Activated CD8-positive, alpha-beta memory T cell treated with anti-CD3 and anti-CD28 coated beads, Interleukin-2, amount 50 U/mL, for 4 hours (primary cell): ENCODE data around the gene TEAD4.
"Not testable (repeated sequence)": the region's sequence is repeated elsewhere in the genome, so short reads cannot be mapped to it uniquely, and the experiment has no call there.

Experiments
- DNase-seq: peaks from one replicate; pipeline ENCODE4 v3.0.0-alpha.2; 2020

TEAD4 gene

DNA sequence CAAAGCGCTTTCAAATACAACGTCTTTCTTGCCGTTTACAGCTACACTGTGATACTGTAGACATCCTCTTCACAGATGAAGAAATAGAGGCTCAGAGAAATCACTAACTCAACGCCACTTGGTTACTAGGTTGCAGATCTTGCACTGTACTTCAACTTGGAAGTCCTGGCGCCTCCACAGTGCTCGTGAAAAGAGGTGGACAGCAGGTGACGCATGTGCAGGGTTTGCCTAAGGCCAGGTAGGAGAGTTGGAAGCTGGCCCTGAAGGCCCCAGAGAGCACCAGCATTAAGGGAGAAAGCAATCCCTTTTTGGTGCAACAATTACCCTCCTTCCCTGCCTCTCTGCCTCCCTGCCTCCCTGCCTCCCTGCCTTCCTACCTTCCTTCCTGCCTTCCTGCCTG, 95.2 kb downstream of the TEAD4 start:
- DNase-seq, result no peak

DNA sequence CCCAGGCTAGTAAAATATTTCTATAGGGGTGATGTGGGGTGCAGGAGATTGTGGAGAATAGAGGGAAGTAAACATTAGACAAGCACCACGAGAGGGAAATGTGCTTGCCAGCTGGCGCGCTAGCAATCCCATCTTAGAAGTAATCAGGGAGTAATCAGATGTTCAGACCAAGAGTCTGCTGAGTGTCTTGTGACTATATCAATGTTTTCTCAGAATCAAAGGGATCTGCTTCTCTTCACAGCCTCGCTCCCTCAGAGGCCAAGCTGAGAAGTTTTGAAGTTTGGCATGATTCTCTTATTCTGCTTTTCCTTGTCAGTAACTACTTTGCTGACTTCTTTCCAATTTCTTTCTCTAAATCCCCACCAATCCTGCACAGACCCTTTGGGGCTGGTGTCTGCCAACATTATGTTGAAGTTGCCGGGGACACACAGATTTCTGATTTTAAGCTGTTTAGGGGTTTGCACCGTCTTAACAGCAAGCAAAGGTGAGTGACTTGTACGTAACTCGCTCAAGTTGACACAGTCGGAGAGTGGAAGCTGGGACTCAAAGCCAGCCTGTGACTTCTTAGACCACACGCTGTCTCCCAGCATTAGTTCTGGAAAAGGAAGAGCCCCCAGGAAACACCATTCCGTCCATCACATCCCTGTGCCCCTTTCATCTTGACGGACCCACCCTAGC, 96.0 kb downstream of the TEAD4 start:
- no peak for DNase-seq

DNA sequence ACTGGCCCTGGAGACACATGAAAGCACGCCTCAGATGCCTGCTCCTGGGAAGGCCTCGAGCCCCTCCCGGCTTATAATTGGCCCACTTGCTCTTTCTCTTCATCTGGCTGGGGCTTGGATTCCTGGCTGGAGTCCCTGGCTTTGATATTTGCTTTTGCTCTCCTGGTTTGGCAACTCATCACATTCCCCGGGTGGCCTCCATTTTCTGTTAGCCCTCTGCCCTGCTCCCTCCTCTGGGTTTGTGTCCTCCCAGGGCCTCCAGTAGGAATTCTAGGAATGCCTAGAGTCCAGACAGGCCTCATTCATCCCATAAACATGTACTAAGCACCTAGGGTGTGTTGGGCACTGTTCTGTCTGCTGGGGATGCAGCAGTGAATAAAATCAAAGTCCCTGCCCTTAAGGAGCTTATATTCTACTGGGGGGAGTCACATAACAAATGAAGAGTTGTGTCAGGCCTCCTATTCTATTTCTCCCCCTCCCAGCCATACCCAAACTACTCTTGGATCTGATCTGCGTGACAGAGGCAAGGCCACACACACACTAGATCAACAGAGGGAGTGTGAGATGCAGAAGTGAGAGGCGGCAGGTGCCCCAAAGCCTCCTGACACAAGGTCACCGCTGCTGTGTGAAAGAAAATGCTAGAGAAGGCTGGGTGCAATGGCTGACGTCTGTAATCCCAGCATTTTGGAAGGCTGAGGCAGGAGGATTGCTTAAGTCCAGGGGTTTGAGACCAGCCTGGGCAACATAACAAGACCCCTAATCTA, 96.7 kb downstream of the TEAD4 start:
- DNase-seq, result no peak

DNA sequence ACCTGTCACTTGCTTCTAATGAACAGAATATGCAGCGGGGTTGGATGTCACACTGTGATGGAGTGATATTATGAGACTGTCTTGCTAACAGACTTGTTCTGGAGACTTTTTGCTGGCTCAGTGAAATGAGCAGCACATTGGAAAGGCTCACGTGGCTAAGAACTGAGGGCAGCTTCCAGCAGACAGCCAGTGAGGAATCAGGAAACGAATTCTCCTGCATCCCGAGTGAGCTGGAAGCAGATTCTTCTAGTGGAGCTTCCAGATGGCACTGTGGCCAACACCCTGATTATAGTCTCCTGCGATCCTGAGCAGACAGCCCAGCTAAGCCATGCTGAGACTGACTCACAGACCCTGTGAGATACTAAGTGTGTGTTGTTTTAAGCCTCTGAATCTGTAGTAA, 101.9 kb downstream of the TEAD4 start:
- no peak for DNase-seq

DNA sequence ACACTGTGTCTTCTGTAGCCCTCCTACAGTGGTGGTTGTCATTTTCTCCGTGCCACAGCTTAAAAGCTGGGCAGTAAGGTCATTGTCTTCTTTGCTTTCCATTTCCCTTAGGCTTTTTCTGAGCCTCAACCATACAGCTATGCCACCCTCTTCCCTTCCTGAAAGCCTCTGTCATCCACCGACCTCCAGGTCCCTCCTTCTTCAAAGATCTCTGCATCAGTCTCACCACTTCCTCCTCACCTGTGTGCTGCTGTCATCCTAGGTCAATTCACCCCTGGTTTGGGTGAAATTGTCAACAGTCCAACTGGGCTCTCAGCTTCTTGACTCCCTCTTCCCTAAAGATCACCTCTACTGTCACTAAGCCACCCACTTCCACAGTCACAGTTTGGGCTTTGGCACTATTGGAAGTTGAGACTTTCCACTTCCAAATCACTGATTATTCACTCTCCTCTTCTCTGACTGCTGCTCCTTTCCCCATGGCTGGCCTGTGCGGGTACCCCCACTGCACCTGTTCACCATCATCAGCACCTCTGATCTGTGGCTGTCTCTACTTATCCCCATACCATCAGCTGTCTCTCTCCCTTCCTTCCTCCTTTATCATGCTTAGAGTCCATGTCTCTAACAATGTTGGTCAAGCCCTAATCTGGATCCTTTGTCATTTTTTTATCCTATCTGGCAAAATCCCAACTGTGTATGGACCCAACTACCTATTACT, 102.5 kb downstream of the TEAD4 start:
- no peak for DNase-seq

DNA sequence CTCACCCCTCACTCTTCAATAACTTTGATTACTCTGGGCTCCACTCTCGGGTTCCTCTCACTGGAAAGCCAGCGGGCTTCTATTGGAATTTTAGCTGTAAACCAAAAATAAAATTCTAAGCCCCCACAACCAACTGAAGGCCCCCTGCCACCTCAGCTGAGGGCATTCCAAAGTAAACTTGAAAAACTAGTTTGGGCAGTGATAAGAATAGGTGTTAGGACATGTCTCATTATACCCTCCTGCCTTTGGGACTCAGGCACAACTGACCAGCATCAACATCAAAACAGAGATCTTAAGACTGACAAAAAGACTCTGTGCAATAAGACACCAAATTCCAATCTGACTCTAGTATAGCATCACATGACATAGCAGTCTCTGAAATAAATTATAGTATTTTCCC, 106.1 kb downstream of the TEAD4 start:
- DNase-seq, result no peak

DNA sequence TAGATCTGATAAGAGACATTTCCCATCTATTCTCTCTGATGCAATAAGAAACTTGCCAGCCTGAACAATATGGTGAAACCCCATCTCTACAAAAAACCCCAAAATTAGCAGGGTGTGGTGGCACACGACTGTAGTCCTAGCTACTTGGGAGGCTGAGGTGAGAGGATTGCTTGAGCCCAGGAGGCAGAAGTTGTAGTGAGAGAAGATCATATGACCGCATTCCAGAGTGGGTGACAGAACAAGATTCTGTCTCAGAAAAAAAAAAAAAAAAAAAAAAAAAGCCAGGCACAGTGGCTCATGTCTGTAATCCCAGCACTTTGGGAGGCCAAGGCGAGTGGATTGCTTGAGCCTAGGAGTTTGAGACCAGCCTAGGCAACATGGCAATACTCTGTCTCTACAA, 106.6 kb downstream of the TEAD4 start:
- not testable (repeated sequence) for DNase-seq

DNA sequence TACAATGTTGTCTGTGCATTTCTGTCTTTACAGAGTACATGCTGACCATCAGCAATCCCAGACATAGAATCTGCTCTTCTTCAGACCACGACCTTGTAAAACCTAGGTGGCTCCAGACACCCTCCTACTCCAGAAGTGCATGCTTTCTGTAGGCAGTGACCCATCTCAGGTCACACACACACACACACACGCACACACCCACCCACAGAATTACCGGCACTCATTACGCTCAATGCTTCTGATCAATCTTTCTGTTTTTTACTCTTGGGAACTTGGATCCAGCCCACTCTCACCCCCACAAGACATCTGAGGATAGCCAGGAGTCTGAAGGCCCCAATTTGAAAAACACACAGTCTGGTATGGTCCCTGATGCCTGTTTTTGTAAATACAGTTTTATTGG, 110.5 kb downstream of the TEAD4 start:
- DNase-seq, result no peak

DNA sequence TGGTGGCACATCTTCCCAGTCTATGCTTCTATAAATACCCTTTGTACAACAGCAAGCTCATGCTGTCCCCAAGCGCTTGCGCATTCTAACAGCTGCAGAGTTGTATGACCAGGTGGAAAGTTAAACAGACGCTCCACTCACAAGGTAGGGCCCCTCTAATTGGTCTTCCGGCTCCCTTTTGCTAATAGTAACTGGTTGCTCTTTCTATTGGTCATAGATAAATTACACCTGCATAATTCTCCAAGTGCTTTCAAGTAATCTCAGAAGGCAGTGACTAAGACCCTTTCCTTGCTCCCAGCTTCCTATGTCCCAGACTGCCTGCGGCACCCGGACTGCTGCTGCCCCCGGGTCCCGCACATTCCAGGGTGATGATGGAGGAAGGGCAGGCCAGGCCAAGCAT, 111.9 kb downstream of the TEAD4 start:
- no peak for DNase-seq

DNA sequence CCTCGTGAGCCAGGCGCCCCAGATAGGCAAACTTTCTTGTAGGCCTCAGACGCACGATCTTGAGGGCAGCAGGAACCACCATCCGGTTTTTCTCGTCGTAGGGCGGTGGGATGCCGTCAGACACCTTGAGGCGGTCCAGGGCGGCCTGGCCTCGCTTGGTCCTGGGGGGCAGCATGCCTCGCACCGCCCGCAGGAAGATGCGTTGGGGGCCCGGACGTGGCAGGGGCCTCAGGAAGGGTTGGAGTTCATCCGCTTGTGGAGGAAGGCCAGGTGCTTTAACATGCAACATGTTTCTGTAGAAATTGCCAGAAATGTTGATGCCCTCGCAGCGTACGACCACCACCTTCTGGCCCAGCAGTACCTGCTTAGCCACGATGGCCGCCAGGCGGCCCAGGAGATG, 112.5 kb downstream of the TEAD4 start:
- no peak for DNase-seq

DNA sequence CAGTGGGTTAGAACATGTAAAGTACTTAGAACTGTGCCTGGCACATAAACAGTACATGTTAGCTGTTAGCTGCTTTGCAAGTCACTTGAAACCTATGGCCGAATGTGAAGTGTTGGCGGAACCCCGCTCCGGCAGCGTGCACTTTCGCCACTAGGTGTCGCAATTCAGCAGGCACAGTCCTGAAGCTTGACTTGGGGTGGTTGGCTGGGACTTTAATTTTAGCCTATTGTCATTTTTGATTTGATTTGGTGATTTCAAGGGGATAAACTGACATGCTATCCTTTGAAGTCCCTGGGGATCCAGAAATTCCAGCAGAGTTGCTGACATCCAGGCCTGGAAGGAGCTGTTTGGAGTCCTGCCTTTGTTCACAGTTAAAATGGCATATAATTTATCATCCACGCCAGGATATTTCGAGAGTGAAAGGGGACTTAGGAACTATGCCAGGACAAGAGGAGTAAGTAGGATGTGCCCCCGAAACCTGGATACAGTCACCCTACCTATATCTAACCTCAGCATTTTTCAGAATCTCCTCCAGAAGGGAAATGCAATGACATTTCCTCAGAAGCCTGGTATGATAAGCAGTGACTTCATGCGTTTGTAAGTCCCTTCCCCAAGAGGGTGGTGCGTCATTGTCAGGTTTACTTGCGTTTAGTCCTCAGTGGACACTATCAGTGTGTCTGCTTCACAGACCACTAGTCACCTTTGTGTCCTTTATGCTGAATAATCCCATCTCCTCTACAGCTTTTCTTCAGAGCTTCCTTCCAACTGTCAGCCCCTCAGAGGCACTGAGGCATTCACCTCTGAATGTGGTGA, 114.4 kb downstream of the TEAD4 start:
- DNase-seq, result peak; percentile 86

DNA sequence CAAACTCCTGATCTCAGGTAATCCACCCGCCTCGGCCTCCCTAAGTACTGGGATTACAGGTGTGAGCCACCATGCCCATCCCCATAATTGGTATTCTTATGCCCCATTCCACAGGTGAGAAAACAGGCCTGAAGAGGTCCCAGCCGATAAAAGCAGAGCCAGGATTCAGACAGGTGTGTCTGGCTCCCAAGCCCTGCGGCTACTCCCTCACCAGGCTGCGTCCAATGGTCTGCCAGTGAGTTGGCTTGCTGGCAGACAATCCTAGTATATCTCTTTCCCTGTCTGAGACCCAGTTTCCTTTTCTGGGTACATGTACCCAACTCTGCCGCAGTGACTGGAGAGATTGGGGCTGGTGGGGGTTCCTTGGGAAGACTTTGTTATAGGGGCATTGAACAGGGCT, 116.1 kb downstream of the TEAD4 start:
- no peak for DNase-seq

DNA sequence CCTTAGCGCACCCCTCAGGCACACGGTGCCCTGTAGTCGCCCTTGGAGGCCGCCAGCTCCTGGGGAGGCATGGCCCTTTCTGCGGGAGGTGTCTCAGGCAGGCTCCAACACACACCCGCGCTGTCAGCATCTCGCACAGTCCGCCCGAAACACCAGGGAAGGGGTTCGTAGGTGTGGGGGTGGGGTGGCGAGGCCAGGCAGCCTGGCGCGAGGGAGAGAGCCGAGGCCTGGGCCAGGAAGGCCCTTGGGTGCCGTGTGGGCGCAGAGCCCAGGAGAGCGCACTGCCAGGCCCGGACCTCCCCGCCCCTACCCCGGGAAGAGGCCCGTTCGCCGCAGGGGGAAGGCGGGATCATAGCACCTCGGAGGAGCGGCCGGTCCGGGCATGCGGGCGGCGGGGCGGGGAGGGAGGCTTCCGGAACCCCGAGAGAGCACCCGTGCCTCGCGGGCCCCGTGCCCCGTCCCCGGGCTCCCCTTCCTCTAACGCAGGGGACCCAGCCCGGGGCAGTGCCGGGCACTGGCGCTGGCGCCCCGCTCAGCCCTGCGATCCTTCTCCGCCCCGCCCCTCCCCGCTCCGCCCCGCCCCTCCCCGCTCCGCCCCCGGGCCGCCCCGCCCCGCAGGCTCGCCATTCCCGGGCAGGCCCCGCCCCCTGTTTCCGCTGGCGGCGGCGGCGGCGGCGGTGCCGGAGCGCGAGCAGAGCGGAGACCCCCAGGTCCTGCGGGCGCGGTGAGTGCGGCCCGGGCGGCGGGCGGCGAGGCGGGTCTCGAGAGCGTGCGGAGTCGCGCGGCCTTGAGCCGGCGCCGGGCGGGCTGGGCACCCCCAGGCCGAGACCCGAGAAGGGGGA, 117.8 kb downstream of the TEAD4 start, which contains the start of gene TSPAN9:
TSPAN9 (plus strand) TSS at position 650 of the 842 bp plus-strand sequence. CDS start 123,815 bp downstream, outside the sequence.
- DNase-seq, result peak; percentile 72

DNA sequence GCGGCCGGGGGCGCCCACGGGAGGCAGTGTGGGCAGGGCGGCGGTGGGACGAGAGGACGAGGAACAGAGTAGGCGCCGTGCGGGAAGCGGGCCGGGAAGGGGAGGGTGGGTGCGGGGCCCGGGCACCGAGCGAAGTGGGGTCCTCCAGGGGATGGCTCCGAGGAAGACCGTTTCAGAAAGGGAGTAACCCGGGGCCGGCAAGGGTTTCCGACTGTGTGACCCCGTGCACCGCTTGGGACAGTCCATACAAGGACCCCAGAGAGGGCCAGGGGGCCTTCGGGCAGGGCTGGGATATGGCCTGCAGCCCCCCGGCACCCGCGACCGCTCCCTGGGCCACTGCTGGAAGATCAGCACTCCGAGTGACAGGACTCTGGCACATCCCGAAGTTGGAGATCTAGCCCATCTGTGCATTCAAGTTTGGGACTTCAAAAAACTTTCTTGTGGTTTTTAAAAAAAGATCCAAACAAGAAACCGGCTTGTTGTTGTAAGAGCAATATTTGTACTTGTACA, 118.4 kb downstream of the TEAD4 start:
- peak; percentile 28 for DNase-seq

DNA sequence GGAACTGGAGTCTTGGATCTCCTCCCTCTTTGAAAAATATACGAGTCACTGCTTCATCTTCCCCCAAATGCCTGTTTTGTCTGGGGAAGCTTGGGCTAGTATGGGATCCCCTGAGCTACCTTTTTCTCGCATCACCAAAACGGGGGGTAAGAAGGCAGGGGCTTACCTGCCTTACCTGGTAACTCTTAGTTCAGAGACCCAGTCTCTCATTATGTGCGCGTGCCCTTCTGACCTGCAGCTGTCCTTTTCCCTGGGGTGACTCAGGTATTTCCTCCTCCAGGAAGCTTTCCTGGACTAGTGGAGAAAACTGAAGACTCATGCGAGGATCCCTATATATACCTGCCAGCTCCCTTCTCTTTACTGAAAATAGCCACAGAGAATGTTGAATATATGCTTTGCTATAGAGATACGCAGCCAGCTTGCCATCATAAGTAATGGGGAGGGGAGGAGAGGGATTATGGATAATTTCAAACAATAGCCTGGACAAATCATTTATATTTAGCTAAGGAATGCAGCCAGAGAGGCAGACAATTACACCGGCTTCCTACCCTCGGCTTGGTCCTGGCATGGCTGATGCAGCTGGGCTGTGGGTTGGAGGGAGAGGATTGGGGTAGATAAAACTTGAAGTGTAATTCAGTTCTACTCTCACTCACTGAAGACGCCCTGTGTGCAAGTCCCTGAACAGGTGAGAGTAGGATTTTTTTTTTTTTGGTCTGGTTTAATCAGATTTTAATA, 119.1 kb downstream of the TEAD4 start:
- no peak for DNase-seq

DNA sequence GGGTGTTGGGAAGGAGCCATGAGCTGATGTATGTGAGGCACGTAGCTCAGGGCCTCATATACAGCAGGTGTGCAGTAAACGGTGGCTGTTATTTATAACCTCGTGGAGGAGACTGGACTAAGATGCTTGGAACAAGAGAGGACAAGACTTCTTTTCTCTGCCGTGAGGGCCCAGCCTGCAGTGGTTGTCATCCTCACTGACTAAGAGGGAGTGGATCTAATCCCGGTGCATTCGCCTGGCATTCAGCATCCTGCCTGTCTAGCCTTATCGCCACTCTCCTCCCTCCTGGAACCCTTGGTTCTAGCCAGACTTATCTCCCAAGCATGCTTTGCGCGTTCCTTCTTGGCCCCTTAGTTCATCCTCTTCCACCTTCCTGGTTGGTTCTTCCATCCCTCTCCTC, 121.9 kb downstream of the TEAD4 start:
- DNase-seq, result no peak

DNA sequence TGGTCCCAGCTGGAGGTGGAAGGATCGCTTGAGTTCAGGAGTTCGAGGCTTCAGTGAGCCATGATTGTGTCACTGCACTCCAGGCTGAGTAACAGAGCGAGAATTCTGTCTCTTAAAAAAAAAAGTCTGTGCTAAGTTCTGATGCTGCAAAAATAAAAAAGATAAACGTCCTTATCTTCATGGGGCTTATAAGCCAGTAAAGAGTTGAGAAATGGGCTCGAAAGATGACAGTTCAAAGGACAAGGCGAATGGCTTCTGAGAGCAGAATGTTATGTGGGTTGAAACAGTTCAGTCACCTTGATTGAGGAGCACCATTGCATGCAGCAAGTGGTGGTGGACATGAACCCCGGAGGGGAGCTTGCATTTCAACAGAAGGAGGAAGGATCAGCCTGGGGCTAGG, 122.7 kb downstream of the TEAD4 start:
- no peak for DNase-seq

DNA sequence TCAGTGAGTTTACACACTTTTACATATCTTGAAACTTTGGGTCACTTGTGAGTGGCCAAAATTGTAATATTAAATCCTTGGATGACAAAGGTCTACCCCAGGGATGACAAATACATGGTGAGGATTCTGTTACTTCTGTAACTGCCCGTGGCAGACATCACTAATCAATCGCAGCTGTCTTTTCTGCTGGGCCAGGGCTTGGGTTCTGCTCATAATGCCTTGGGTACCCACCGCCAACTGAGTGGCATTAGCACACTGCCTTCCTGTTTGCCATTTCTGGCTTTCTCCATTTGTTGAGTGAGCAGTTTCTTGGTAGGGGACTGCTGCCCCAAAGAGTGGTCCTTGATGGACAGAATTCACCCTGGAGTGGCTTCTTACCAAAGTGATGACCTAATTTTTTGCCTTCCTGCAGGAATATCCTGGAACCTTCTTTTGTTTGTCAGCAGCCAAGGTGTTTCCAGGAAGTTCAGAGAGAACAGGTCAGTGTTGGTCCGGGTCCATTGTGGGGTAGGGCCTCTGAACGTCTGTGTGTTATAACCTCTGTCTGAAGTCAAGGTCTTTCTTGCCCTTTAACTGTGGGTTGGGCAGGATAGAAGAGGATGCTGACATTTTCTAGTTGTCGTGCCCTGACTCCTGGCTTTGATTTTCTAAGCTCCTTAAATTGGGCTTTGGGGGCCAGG, 124.2 kb downstream of the TEAD4 start:
- no peak for DNase-seq

DNA sequence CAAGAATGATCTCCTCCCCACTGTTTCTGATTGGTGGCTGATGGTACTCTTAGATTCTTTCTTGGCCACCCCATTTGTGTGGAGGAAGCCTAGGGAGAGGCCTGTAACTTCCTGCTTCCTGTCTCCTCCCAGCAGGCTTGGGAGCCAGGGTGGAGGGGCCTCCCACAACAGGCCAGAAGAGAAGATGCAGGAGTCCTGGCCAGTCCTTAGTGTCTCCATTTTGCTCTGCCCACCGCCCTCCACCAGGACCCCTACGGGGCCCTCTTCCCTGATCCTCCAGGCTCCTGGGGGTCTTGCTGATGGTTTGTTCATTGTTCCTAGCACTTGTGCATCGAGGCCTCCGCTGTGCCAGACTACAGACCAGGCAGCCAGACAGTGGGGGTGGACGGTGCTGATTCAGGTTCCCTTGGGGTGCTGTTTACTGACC, 124.7 kb downstream of the TEAD4 start:
- DNase-seq, result no peak

DNA sequence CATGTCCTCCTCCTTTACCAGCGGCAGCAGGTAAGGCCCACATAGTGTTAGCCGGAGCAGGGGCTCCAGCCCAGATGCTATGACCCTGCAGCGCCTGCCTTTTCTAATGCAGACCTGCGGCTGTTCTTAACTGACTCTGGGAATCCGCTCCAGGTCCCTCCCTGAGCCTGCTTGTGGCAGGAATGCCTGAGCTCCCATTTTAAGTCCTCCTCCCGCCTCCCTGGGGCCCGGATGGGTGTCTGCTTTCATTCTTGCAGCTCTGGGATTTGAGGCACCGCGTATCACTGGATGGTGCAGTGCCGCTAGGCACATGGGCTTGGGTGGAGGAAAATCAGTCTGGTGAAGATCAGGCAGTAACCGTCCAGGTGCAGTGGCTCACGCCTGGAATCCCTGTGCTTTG, 125.5 kb downstream of the TEAD4 start:
- DNase-seq, result no peak
